ENCODE results near the gene CPN2.

CPN2 gene

DNA sequence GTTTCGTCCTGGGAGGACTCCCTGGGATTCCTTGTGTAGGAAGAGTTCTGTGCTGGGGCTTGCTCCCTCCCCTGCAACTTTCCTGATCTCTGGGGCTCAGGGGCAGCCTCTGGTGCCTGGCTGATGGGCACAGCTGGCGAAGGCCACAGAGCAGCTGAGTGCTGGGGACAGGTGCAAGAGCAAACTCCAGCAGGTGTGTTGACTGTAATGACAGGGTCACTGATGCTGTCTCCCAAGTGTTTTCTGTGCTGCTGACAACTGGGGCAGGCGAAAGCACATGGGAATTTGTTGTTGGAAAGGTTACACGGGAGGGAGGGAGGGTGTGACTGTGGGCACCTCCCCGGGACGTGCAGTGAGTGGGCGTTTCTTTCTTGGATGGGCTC is 21.6 kb downstream of the CPN2 start:
- H2BK5ac ChIP-seq (ENCODE audit: low read depth, low read length, poor library complexity, severe bottlenecking), result no peak overlapping the region
- no peak overlapping the region for H3K4me2 ChIP-seq (ENCODE audit: low read length, poor library complexity, severe bottlenecking)
- no peak overlapping the region for H2AK5ac ChIP-seq (ENCODE audit: low read length, severe bottlenecking)
- H3K36me3 ChIP-seq (ENCODE audit: control insufficient read depth in 1 of 2, insufficient read depth in 2 of 2, low read depth in 1 of 2, low read length in 2 of 2), result peaks cover 0 to 4% of the 10 kb centered on the region in 2 experiments
- no peak overlapping the region for H3K18ac ChIP-seq (ENCODE audit: low read depth in 1 of 2, low read length in 2 of 2)
- no peak overlapping the region for H3K4ac ChIP-seq (ENCODE audit: low read depth in 1 of 2, low read length in 2 of 2)
- H3K79me1 ChIP-seq (replicated peaks; ENCODE audit: low read length, poor library complexity, severe bottlenecking), result no peaks in the 10 kb centered on the region
- no peak overlapping the region for H3K27ac ChIP-seq (ENCODE audit: low read length, poor library complexity, severe bottlenecking)
- H2AFZ ChIP-seq (ENCODE audit: low read depth, low read length), result no peak overlapping the region
- no peak overlapping the region for H3K14ac ChIP-seq (ENCODE audit: low read length in 2 of 2)
- H3K9ac ChIP-seq (ENCODE audit: low read length), result no peak overlapping the region
- no peak overlapping the region for H2BK15ac ChIP-seq (ENCODE audit: low read depth, poor library complexity, severe bottlenecking)
- H3K4me3 ChIP-seq (ENCODE audit: insufficient read depth in 1 of 2, low read depth in 1 of 2, low read length in 2 of 2), result no peak overlapping the region
- no peaks in the 10 kb centered on the region for H3K9me3 ChIP-seq (ENCODE audit: control insufficient read depth, low read length)
- 96% methylated on average over 7 of the region's 7 CpGs for WGBS
- DNase-seq, result no peak
- peaks cover 29% of the 10 kb centered on the region for H3K4me1 ChIP-seq (ENCODE audit: control insufficient read depth, insufficient read depth, low read depth, low read length)
- no peak overlapping the region for H4K91ac ChIP-seq (ENCODE audit: low read length)
- no peak overlapping the region for H2BK120ac ChIP-seq (ENCODE audit: low read depth, low read length)
- H2BK12ac ChIP-seq (ENCODE audit: low read length in 2 of 2), result no peak overlapping the region
- H3K23ac ChIP-seq (ENCODE audit: low read length in 2 of 2), result no peak overlapping the region
- H3K27me3 ChIP-seq (ENCODE audit: control insufficient read depth in 1 of 2, insufficient read depth in 1 of 2, low read length in 2 of 2), result peaks cover 7% of the 10 kb centered on the region in 2 experiments
- no peak overlapping the region for H4K8ac ChIP-seq (ENCODE audit: low read length)

GRCh38 chr3:194328942-194329582 is 22.1 kb downstream of the CPN2 start:
- H2AK5ac ChIP-seq (ENCODE audit: low read length, severe bottlenecking), result no peak overlapping the region
- no peak overlapping the region for H3K23ac ChIP-seq (ENCODE audit: low read length in 2 of 2)
- no peak overlapping the region for H4K91ac ChIP-seq (ENCODE audit: low read length)
- H2BK120ac ChIP-seq (ENCODE audit: low read depth, low read length), result no peak overlapping the region
- no peak overlapping the region for H4K8ac ChIP-seq (ENCODE audit: low read length)
- H2BK5ac ChIP-seq (ENCODE audit: low read depth, low read length, poor library complexity, severe bottlenecking), result no peak overlapping the region
- no peak overlapping the region for H3K18ac ChIP-seq (ENCODE audit: low read depth in 1 of 2, low read length in 2 of 2)
- no peak overlapping the region for H3K27ac ChIP-seq (ENCODE audit: low read length, poor library complexity, severe bottlenecking)
- peaks cover 7 to 9% of the 10 kb centered on the region in 2 experiments for H3K27me3 ChIP-seq (ENCODE audit: control insufficient read depth in 1 of 2, insufficient read depth in 1 of 2, low read length in 2 of 2)
- DNase-seq, result no peak
- no peak overlapping the region for H3K4me3 ChIP-seq (ENCODE audit: insufficient read depth in 1 of 2, low read depth in 1 of 2, low read length in 2 of 2)
- H3K9ac ChIP-seq (ENCODE audit: low read length), result no peak overlapping the region
- peaks cover 34% of the 10 kb centered on the region for H3K4me1 ChIP-seq (ENCODE audit: control insufficient read depth, insufficient read depth, low read depth, low read length)
- H3K36me3 ChIP-seq (ENCODE audit: control insufficient read depth in 1 of 2, insufficient read depth in 2 of 2, low read depth in 1 of 2, low read length in 2 of 2), result peaks cover 0 to 4% of the 10 kb centered on the region in 2 experiments
- H3K4ac ChIP-seq (ENCODE audit: low read depth in 1 of 2, low read length in 2 of 2), result no peak overlapping the region
- H3K79me1 ChIP-seq (replicated peaks; ENCODE audit: low read length, poor library complexity, severe bottlenecking), result no peaks in the 10 kb centered on the region
- no peak overlapping the region for H3K14ac ChIP-seq (ENCODE audit: low read length in 2 of 2)
- no peak overlapping the region for H2BK12ac ChIP-seq (ENCODE audit: low read length in 2 of 2)
- H3K9me3 ChIP-seq (ENCODE audit: control insufficient read depth, low read length), result no peaks in the 10 kb centered on the region
- H2AFZ ChIP-seq (ENCODE audit: low read depth, low read length), result no peak overlapping the region
- no peak overlapping the region for H3K4me2 ChIP-seq (ENCODE audit: low read length, poor library complexity, severe bottlenecking)
- 97% methylated on average over 14 of the region's 14 CpGs for WGBS
- no peak overlapping the region for H2BK15ac ChIP-seq (ENCODE audit: low read depth, poor library complexity, severe bottlenecking)

DNA sequence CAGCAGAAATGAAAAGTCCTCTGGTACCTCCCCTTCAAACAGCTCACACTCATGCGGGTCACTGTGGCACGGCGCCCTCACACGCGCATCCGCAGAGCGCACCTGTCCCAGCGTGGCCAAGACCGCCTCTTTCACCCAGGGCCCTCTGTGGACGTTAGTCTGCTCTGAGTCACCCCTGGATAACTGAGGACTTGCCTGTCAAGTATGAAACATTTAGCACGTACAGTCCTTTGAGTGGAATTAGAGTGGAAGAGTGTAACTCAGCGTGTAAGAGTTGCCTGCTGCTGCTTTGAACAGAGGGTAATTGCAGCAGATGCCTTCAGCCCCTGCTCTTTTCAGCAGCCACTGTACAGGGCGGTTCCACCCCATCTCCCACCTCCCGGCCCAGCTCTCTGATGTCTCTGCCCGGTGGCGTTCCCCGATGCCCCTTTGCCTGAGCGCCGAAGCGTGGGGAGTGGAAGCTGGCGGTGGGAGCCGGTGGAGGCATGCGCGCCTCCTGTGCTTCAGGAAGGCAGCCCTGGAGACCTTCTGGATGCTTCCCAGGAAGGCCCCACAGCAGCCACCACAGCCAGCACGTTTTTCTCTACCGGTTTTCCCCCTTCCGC is 23.0 kb downstream of the CPN2 start:
- Histone ChIP-seq H3K23ac (ENCODE audit: low read length in 2 of 2) (no peak overlapping the region), H3K18ac (ENCODE audit: low read depth in 1 of 2, low read length in 2 of 2) (no peak overlapping the region), H2AK5ac (ENCODE audit: low read length, severe bottlenecking) (no peak overlapping the region)

DNA sequence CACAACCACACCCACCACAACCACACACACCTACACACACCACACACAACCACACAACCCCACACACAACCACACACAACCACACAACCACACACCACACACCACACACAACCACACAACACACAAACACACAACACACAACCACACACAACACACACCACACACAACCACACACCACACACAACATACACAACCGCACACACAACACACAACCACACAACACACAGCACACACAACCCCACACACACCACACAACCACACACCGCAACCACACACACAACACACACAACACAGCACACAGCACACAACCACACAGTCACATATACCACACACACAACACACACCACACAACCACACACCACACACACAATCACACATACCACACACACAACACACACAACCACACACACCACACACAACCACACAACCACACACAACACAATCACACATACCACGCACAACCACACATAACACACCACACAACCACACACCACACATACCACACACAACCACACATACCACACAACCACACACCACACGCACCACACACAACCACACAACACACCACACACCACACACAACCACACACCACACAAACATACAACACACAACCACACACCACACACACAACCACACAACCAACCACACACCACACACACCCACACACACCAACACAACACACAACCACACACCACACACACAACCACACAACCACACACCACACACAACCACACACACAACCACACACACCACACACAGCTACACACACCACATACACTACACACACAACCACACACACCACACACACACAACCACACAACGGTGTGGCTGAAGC is 23.7 kb downstream of the CPN2 start:
- Histone ChIP-seq H3K79me1 (replicated peaks; ENCODE audit: low read length, poor library complexity, severe bottlenecking) (no peaks in the 10 kb centered on the region), H3K9me3 (ENCODE audit: control insufficient read depth, low read length) (no peaks in the 10 kb centered on the region), H2AK5ac (ENCODE audit: low read length, severe bottlenecking) (no peak overlapping the region), H2BK120ac (ENCODE audit: low read depth, low read length) (no peak overlapping the region), H4K8ac (ENCODE audit: low read length) (peak overlapping the region; percentile 39), H3K18ac (ENCODE audit: low read depth in 1 of 2, low read length in 2 of 2) (peak overlapping the region; percentile 41 to 83), H3K36me3 (ENCODE audit: control insufficient read depth in 1 of 2, insufficient read depth in 2 of 2, low read depth in 1 of 2, low read length in 2 of 2) (peaks cover 0 to 4% of the 10 kb centered on the region in 2 experiments), H3K9ac (ENCODE audit: low read length) (no peak overlapping the region), H3K4me3 (ENCODE audit: insufficient read depth in 1 of 2, low read depth in 1 of 2, low read length in 2 of 2) (peak overlapping the region in 1 of 2 experiments; percentile 28), H2BK15ac (ENCODE audit: low read depth, poor library complexity, severe bottlenecking) (no peak overlapping the region), H3K23ac (ENCODE audit: low read length in 2 of 2) (no peak overlapping the region), H3K27me3 (ENCODE audit: control insufficient read depth in 1 of 2, insufficient read depth in 1 of 2, low read length in 2 of 2) (peaks cover 4 to 18% of the 10 kb centered on the region in 2 experiments), H3K4ac (ENCODE audit: low read depth in 1 of 2, low read length in 2 of 2) (no peak overlapping the region), H4K91ac (ENCODE audit: low read length) (peak overlapping the region; percentile 77), H3K4me1 (ENCODE audit: control insufficient read depth, insufficient read depth, low read depth, low read length) (peaks cover 39% of the 10 kb centered on the region), H3K4me2 (ENCODE audit: low read length, poor library complexity, severe bottlenecking) (no peak overlapping the region), H2BK5ac (ENCODE audit: low read depth, low read length, poor library complexity, severe bottlenecking) (no peak overlapping the region), H2AFZ (ENCODE audit: low read depth, low read length) (no peak overlapping the region), H3K27ac (ENCODE audit: low read length, poor library complexity, severe bottlenecking) (no peak overlapping the region), H2BK12ac (ENCODE audit: low read length in 2 of 2) (peak overlapping the region; percentile 17 to 23), H3K14ac (ENCODE audit: low read length in 2 of 2) (peak overlapping the region in 1 of 2 experiments; percentile 91)
- WGBS, result 87% methylated on average over 5 of the region's 5 CpGs
- peak; percentile 52 for DNase-seq

More for the DNA sequence above, 23.0 kb downstream of the CPN2 start:
- Histone ChIP-seq H3K27ac (ENCODE audit: low read length, poor library complexity, severe bottlenecking) (no peak overlapping the region), H2BK12ac (ENCODE audit: low read length in 2 of 2) (peak overlapping the region in 1 of 2 experiments; percentile 29), H2AFZ (ENCODE audit: low read depth, low read length) (no peak overlapping the region), H3K9me3 (ENCODE audit: control insufficient read depth, low read length) (no peaks in the 10 kb centered on the region), H3K27me3 (ENCODE audit: control insufficient read depth in 1 of 2, insufficient read depth in 1 of 2, low read length in 2 of 2) (peaks cover 7 to 15% of the 10 kb centered on the region in 2 experiments), H2BK5ac (ENCODE audit: low read depth, low read length, poor library complexity, severe bottlenecking) (no peak overlapping the region), H3K4ac (ENCODE audit: low read depth in 1 of 2, low read length in 2 of 2) (no peak overlapping the region), H3K79me1 (replicated peaks; ENCODE audit: low read length, poor library complexity, severe bottlenecking) (no peaks in the 10 kb centered on the region), H4K8ac (ENCODE audit: low read length) (no peak overlapping the region), H3K4me2 (ENCODE audit: low read length, poor library complexity, severe bottlenecking) (no peak overlapping the region), H3K4me1 (ENCODE audit: control insufficient read depth, insufficient read depth, low read depth, low read length) (peaks cover 35% of the 10 kb centered on the region), H4K91ac (ENCODE audit: low read length) (no peak overlapping the region), H3K36me3 (ENCODE audit: control insufficient read depth in 1 of 2, insufficient read depth in 2 of 2, low read depth in 1 of 2, low read length in 2 of 2) (peaks cover 0 to 4% of the 10 kb centered on the region in 2 experiments), H3K14ac (ENCODE audit: low read length in 2 of 2) (no peak overlapping the region), H3K4me3 (ENCODE audit: insufficient read depth in 1 of 2, low read depth in 1 of 2, low read length in 2 of 2) (no peak overlapping the region), H2BK120ac (ENCODE audit: low read depth, low read length) (no peak overlapping the region), H2BK15ac (ENCODE audit: low read depth, poor library complexity, severe bottlenecking) (peak overlapping the region; percentile 60), H3K9ac (ENCODE audit: low read length) (no peak overlapping the region)
- WGBS, result 74% methylated on average over 27 of the region's 27 CpGs
- peak; percentile 72 for DNase-seq

Measured in mesenchymal stem cell (in vitro differentiated cells and primary cell).